OCI-LY7 (cell line): ENCODE measurements around the gene ANKRD27.

ENCODE experiments used
- CTCF ChIP-seq: fragments of 200-600 bp; sonication (generic); conservative IDR thresholded peaks from 2 replicates; pipeline ENCODE4 v1.5.1; 2014; ENCODE audit warnings: mild to moderate bottlenecking, antibody characterized with exemption, low read length, moderate library complexity, mixed read lengths
- EZH2phosphoT487 ChIP-seq: fragments of 200-600 bp; sonication (generic); IDR thresholded peaks from 2 replicates; pipeline ENCODE4 v1.6.1; 2018; ENCODE audit warnings: low read depth, borderline replicate concordance, mild to moderate bottlenecking, mixed run types, antibody characterized with exemption, low read length, moderate library complexity, mixed read lengths

DNA sequence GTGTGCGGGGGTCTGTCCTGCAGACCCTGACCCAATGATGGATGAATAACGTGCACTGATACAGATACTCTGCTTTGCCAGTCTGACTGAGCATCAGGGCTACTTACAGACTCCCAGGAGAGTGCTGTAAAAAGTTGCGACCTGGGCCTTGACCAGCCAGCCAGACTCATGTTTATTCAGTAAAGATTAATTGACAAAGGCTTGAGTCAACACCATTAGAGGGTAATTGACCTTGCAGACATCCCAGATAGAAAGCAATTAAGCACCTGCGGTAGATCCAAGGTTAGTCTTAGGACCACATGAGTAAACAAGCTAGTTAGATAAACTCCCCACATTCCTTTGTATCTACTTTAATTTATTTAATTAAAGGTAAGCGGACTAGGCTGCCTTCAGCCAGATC, 27.0 kb upstream of the ANKRD27 start:
- no peak for TF ChIP-seq CTCF
- TF ChIP-seq EZH2phosphoT487, result no peak
